AG09319 (cell line): Measurements from ENCODE around the gene FGG.

Experiments
- DNase-seq: peaks from one replicate; pipeline ENCODE4 v3.0.0-alpha.2; 2010; ENCODE audit warnings: low read depth; ENCODE audit errors: extremely low read depth
- CTCF ChIP-seq: IDR thresholded peaks from 2 replicates; pipeline ENCODE4 v1.5.1; 2011; ENCODE audit warnings: low read depth, mild to moderate bottlenecking, inconsistent platforms, low read length, moderate library complexity

The FGG gene

GRCh38 chr4:154560824-154561231 lies 51.6 kb downstream of the FGG start:
- TF ChIP-seq CTCF: no peak

DNA sequence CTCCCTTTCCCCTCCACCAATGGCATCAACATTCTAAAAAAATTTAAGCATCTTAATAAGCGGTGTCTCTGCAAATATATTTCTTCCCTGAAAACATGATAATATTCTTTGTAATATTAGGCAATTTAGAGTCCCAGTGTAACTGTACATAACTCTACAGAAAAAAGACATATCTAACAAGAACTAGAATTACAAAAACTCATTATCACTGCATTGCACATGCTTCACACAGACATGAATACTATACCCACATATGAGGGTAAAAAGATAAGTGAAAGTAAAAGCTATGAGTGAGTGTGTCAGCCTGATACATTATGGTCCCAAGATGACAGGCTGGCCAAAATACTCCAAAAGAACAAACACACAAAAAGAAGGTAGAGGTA lies 52.0 kb downstream of the FGG start:
- DNase-seq: no peak
- TF ChIP-seq CTCF: no peak

More at GRCh38 chr4:154560824-154561231, 51.6 kb downstream of the FGG start:
- no peak for DNase-seq

GRCh38 chr4:154559494-154560418 lies 52.7 kb downstream of the FGG start:
- peak; percentile 45 for TF ChIP-seq CTCF
- no peak for DNase-seq

- DNase-seq: no peak
- no peak for TF ChIP-seq CTCF
These were observed 53.3 kb downstream of the FGG start for GRCh38 chr4:154559141-154559493.
